NCI-H2081 treated with DMSO at 0.1 percent for 48 hours (cell line): ENCODE results near the gene NLRC3.
"Not testable (repeated sequence)": the region's sequence is repeated elsewhere in the genome, so short reads cannot be mapped to it uniquely, and the experiment has no call there.

Experiments
- DNase-seq: peaks from one replicate; lab custom pipeline; 2025; lab: John Stamatoyannopoulos, UW

The NLRC3 gene

DNA sequence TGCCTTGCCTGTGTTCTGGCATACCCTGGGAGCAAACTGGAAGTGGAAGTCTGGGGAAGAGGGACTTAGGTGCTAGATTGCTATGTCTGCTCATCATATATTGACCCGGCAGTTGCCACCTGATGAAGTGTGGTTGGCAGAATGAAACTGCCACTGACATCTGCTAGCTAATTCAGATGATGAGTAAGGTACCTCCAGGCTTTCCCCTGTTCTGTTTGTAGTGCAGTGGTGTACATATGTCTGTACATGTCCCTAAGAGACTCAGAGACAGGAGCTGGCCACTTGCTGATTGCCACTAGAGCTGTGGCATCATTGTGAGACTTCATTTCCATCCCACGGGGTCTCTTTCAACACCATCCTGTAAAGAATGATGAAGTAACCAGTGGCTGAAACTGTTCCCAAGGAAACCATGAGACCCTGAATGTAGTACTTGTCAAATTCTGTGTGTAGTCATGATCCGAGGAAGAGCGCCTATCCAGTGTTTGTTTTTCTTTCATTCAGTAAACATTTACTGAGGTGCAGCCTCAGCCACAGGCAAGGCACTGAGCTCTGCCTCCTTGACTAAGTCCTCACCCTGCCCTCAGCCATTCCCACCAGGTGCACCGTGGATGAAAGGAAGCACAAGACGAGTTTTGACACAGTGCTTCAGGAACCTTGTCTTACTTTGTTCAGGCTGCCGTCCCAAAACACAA is 63.2 kb downstream of the NLRC3 start:
- no peak for DNase-seq

GRCh38 chr16:3511286-3512180 is 65.7 kb downstream of the NLRC3 start:
- no peak for DNase-seq

GRCh38 chr16:3510416-3510815 is 66.8 kb downstream of the NLRC3 start:
- DNase-seq: no peak

GRCh38 chr16:3509470-3509928 is 67.7 kb downstream of the NLRC3 start:
- DNase-seq: no peak

GRCh38 chr16:3508736-3509135 is 68.5 kb downstream of the NLRC3 start:
- no peak for DNase-seq

GRCh38 chr16:3503523-3503922 is 73.7 kb downstream of the NLRC3 start:
- no peak for DNase-seq

DNA sequence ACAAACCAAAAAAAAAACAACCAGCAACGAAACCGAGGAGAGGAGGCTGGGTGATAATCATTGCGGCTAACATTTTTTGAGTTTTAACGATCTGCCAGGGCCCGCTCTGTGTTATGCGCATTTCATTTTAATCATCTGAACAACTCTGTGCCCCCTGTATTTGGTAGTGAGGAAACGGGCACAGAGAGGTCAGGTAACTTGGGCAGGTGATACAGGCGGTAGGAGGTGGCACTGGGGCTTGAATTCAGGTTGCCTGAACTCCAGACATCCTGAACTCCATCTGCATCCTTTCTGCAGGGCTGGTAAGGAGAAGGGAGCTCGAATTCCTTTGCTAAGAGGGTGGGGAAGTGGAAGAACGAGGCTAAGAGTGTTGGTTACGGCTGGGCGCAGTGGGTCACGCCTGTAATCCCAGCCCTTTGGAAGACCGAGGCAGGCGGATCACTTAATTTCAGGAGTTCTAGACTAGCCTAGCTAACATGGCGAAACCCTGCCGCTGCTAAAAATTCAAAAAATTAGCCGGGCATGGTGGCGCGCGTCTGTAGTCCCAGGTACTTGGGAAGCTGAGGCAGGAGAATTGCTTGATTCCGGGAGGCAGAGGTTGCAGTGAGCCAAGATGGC is 75.3 kb downstream of the NLRC3 start:
- DNase-seq: no peak

- DNase-seq: not testable (repeated sequence)
Measured at GRCh38 chr16:3501412-3501761, 75.8 kb downstream of the NLRC3 start.

GRCh38 chr16:3498988-3499387 is 78.2 kb downstream of the NLRC3 start:
- DNase-seq: no peak

DNA sequence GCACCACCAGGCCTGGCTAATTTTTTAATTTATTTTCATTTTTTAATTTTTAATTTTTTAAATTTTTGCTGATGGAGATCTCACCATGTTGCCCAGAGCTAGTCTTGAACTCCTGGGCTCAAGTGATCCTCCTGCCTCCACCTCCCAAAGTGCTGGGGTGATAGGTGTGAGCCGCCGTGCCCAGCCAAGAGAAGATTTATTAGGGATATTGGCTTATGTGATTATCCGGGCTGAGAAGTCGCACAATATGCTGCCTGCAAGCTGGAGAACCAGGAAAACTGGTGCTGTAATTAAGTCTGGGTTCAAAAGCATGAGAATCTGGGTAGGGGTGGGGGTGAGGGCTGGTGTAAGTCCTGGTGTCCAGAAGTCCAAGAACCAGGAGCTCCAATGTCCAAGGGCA is 79.4 kb downstream of the NLRC3 start:
- no peak for DNase-seq

DNA sequence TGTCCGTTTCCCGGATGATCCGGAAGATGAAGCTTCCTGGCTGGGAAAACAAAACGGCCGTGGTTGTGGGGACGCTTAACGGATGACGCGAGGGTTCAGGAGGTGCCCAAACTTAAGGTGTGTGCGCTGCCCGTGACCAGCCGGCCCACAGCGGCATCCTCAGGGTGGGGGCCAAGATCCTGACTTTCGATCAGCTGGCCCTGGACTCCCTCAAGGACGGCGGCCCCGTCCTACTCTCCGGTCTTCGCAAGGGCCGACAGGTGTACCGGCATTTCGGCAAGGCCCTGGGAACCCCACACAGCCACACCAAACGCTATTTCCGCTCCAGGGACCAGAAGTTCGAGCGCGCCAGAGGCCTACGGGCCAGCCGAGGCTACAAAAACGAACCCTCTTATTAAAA is 80.8 kb downstream of the NLRC3 start:
- DNase-seq: no peak

DNA sequence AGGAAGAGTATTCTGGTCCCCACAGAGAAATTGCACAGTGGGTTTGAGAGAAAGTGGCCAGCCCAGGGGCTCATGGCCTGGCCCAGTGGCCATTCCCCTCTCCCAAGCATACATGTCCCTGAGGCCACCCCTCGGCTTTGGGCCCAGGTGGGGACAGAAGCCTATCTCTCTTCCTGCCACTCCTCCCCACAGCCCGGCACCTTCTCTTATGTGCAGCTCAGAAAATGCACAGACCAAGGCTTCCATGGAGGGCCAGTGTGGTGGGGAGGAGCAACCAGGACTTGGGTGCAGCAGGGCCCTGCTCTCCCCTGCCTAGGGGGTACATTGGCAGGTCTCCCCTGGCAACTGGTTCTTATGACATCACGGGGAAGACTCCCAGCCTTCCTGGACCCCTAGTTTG is 82.0 kb downstream of the NLRC3 start, which contains the start of gene C16orf90:
TSS of gene C16orf90 (minus strand) at position 314 of the 400 bp plus-strand sequence. CDS start at position 246, 68 bp downstream.
- no peak for DNase-seq

DNA sequence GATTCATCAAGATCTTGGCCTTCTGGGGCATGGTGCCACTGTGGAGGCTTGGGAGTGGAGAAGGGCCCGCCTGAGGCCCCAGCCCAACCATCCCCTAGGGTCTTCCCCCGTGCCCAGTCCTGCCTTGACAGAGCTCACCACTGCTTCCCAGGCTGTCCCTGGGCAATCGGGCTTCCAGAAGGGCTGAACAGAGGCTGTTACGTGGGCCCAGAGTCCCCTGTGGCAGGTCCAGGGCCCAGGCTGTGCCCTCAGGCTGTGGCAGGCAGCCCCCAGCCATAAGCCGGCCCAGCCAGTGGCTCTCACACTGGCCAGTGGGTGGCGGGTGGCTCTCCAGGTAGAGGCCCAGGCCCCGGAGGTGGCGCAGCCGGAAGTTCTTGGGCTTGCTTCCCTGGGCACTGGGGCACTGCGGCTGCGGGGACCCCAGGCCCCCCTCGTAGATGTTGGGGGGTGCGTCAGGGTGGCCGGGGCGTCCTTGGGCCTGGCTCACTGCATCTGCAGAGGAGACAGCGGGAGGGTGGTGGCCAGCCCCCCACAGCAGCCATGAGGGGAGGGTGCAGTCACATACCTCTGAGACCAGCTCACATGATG is 82.7 kb downstream of the NLRC3 start:
- DNase-seq: no peak

- DNase-seq: no peak
Measured at GRCh38 chr16:3492356-3492755, 84.8 kb downstream of the NLRC3 start.

DNA sequence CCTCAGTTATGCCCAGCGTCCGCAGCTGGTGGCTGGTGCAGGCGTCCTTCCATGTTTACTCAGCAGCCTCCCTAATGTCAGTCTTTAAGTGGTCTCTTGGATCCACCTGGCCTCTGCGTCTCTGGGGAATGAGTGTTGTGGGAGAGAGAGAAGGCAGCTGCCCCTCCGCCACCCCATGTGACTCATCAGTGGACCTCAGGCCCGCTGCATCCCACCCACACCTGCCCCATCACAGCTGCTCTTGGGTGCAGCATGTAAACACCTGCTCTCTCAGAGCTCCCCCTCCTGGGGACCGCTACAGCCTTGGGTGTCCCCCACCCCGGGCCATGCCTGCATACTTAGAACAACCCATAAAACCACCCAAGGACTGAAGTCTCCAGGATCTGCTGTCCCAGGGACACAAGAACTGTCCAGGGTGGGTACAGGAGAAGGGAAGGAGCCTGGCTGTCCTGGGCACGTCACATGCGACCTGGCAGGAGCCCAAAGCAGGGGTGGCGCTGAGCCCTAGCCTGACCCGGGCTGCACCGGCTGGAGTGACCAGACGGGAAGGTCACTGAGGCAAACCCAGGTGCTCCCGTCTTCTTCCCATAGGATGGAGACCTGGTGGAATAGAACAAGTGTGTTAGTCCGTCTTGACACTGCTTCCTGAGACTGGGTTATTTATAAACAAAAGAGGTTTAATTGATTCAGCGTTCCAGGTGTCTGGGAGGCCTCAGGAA is 86.1 kb downstream of the NLRC3 start:
- no peak for DNase-seq
